HL-60 (cell line): ENCODE results near the gene PIGQ.

Source experiments
- DNase-seq, 2 experiments: peaks; one replicate each; pipeline ENCODE4 v3.0.0-alpha.2; 2010 to 2020; ENCODE audit warnings: low read depth in 1 of 2, low spot score in 1 of 2
- H3K27ac ChIP-seq: fragments of 250-450 bp; sonication (Bioruptor Pico); replicated peaks from 2 replicates; pipeline ENCODE4 v1.5.1; 2020; ENCODE audit warnings: mild to moderate bottlenecking, moderate library complexity
- H3K27me3 ChIP-seq: fragments of 250-450 bp; sonication (Bioruptor Pico); 2 replicates; pipeline ENCODE4 v1.5.1; 2021; ENCODE audit warnings: mild to moderate bottlenecking, moderate library complexity; ENCODE audit not compliant: insufficient read depth, poor library complexity, severe bottlenecking
- H3K4me3 ChIP-seq: replicated peaks from 2 replicates; pipeline ENCODE4 v1.5.1; 2011; ENCODE audit warnings: mild to moderate bottlenecking, control low read depth, low read length; ENCODE audit not compliant: insufficient read depth
- CTCF ChIP-seq: IDR thresholded peaks from one replicate; pipeline ENCODE4 v1.5.1; 2011; ENCODE audit warnings: low read length, control low read depth, inconsistent platforms; ENCODE audit not compliant: insufficient read depth
- GABPA ChIP-seq: IDR thresholded peaks from 2 replicates; pipeline ENCODE4 v1.6.1; 2012; ENCODE audit warnings: low read depth
- POLR2AphosphoS5 ChIP-seq: IDR thresholded peaks from 2 replicates; pipeline ENCODE4 v1.6.1; 2012; ENCODE audit warnings: low read depth
- REST ChIP-seq: IDR thresholded peaks from 2 replicates; pipeline ENCODE4 v1.6.1; 2012; ENCODE audit warnings: low read depth; ENCODE audit not compliant: insufficient replicate concordance
- SPI1 ChIP-seq: IDR thresholded peaks from 2 replicates; pipeline ENCODE4 v1.6.1; 2012; ENCODE audit warnings: low read depth, mild to moderate bottlenecking, borderline replicate concordance

The PIGQ gene

GRCh38 chr16:553601-554296 is 16.0 kb upstream of the PIGQ start:
- no peak for DNase-seq
- Histone ChIP-seq H3K27me3 (no peaks in the 10 kb centered on the region), H3K4me3 (no peak overlapping the region), H3K27ac (no peak overlapping the region)
- no peak for TF ChIP-seq REST
- no peak for TF ChIP-seq GABPA
- no peak for TF ChIP-seq CTCF
- no peak for TF ChIP-seq SPI1
- TF ChIP-seq POLR2AphosphoS5 = no peak

GRCh38 chr16:554297-554621 is 15.5 kb upstream of the PIGQ start:
- H3K27ac ChIP-seq = no peak overlapping the region
- no peak overlapping the region for H3K4me3 ChIP-seq
- H3K27me3 ChIP-seq = peaks cover 5% of the 10 kb centered on the region
- TF ChIP-seq GABPA (no peak), CTCF (no peak), POLR2AphosphoS5 (no peak), REST (no peak), SPI1 (no peak)
- no peak for DNase-seq

- Histone ChIP-seq H3K4me3 (no peak overlapping the region), H3K27me3 (peaks cover 10% of the 10 kb centered on the region), H3K27ac (no peak overlapping the region)
- no peak for TF ChIP-seq GABPA
- no peak for TF ChIP-seq REST
- no peak for TF ChIP-seq SPI1
- no peak for TF ChIP-seq CTCF
- no peak for TF ChIP-seq POLR2AphosphoS5
- DNase-seq = no peak
These were observed 15.0 kb upstream of the PIGQ start for GRCh38 chr16:554640-555365.
